Measurements from ENCODE around the gene NUP133. TPM values are rescaled to one million over a fixed set of nuclear protein-coding genes. Genes with fewer than 3 reads are reported as not detected.

Gene NUP133
- total and polyA plus RNA-seq, 2 donors (not counting 1 experiment from before 2014, with no cell fraction given), result 10.5 to 50.5 TPM

- no peak overlapping the region for H3K27ac Mint-ChIP-seq
- ChIA-PET CTCF (interaction anchor here (1.1 kb wide), 1 partner anchor 9 kb away, joined by 4 read pairs; no protein-coding TSS in a partner anchor), POLR2A (no interaction called here)
- H3K27me3 ChIP-seq (replicated peaks in 1 of 4; ENCODE audit: control extremely low read depth in 1 of 4, control insufficient read depth in 3 of 4, insufficient read depth in 4 of 4, low read length in 3 of 4), result no peaks in the 10 kb centered on the region
- no peak overlapping the region for H3K4me3 ChIP-seq (ENCODE audit: control extremely low read depth in 1 of 5, extremely low read depth in 1 of 5, insufficient read depth in 1 of 5, low read depth in 2 of 5, low read length in 4 of 5)
- peaks cover 14 to 67% of the 10 kb centered on the region in 2 experiments for H3K36me3 ChIP-seq (replicated peaks in 1 of 2; ENCODE audit: control extremely low read depth in 1 of 2, control insufficient read depth in 1 of 2, extremely low read depth in 1 of 2, insufficient read depth in 2 of 2, low read length in 1 of 2)
- H2AFZ ChIP-seq (ENCODE audit: insufficient read depth, low read depth, low read length, poor library complexity, severe bottlenecking), result no peak overlapping the region
- intact Hi-C loops (cut with micrococcal nuclease), result no loop called here
- no peak overlapping the region for H3K9ac ChIP-seq (ENCODE audit: low read length)
- no peaks in the 10 kb centered on the region for H4K20me1 ChIP-seq (ENCODE audit: control insufficient read depth, insufficient read depth, low read length, poor library complexity, severe bottlenecking)
- no peaks in the 10 kb centered on the region for H3K79me2 ChIP-seq (ENCODE audit: control insufficient read depth, insufficient read depth, low read length)
- no peaks in the 10 kb centered on the region for H3K4me1 Mint-ChIP-seq
- 100% methylated on average over 2 of the region's 7 CpGs for WGBS (ENCODE audit: insufficient coverage)
- H3K4me3 Mint-ChIP-seq, result no peak overlapping the region
- no peak overlapping the region for H3K27ac ChIP-seq (ENCODE audit: low read length in 2 of 2)
- DNase-seq, result no peak
- H3K4me1 ChIP-seq (ENCODE audit: control insufficient read depth in 2 of 2, insufficient read depth in 2 of 2, low read length in 2 of 2), result no peaks in the 10 kb centered on the region
- ATAC-seq (ENCODE audit: low read depth), result no peak
- H3K9me3 ChIP-seq (ENCODE audit: control extremely low read depth in 1 of 3, control insufficient read depth in 2 of 3, insufficient read depth in 1 of 3, low read length in 2 of 3), result no peaks in the 10 kb centered on the region
- H3K9me3 Mint-ChIP-seq (ENCODE audit: insufficient read depth), result no peaks in the 10 kb centered on the region
- TF ChIP-seq CTCF (IDR thresholded peaks at IDR 0.05), result no peak
- no peak for TF ChIP-seq EZH2 (IDR thresholded peaks at IDR 0.05; ENCODE audit: borderline replicate concordance, insufficient read depth, low read depth, low read length, poor library complexity, severe bottlenecking)
- H3K27me3 Mint-ChIP-seq, result no peaks in the 10 kb centered on the region
- H3K4me2 ChIP-seq (replicated peaks; ENCODE audit: low read depth, low read length, poor library complexity, severe bottlenecking), result no peak overlapping the region
Observed at GRCh38 chr1:229461032-229461668, 47.0 kb downstream of the NUP133 start.

- no peaks in the 10 kb centered on the region for H3K27me3 Mint-ChIP-seq
- Histone ChIP-seq H3K4me1 (ENCODE audit: control insufficient read depth in 2 of 2, insufficient read depth in 2 of 2, low read length in 2 of 2) (no peaks in the 10 kb centered on the region), H3K4me3 (ENCODE audit: control extremely low read depth in 1 of 5, extremely low read depth in 1 of 5, insufficient read depth in 1 of 5, low read depth in 2 of 5, low read length in 4 of 5) (no peak overlapping the region), H3K4me2 (replicated peaks; ENCODE audit: low read depth, low read length, poor library complexity, severe bottlenecking) (no peak overlapping the region), H3K27ac (ENCODE audit: low read length in 2 of 2) (no peak overlapping the region), H3K27me3 (replicated peaks in 1 of 4; ENCODE audit: control extremely low read depth in 1 of 4, control insufficient read depth in 3 of 4, insufficient read depth in 4 of 4, low read length in 3 of 4) (no peaks in the 10 kb centered on the region), H2AFZ (ENCODE audit: insufficient read depth, low read depth, low read length, poor library complexity, severe bottlenecking) (no peak overlapping the region), H3K79me2 (ENCODE audit: control insufficient read depth, insufficient read depth, low read length) (no peaks in the 10 kb centered on the region), H3K9me3 (ENCODE audit: control extremely low read depth in 1 of 3, control insufficient read depth in 2 of 3, insufficient read depth in 1 of 3, low read length in 2 of 3) (no peaks in the 10 kb centered on the region), H3K36me3 (replicated peaks in 1 of 2; ENCODE audit: control extremely low read depth in 1 of 2, control insufficient read depth in 1 of 2, extremely low read depth in 1 of 2, insufficient read depth in 2 of 2, low read length in 1 of 2) (peaks cover 15 to 56% of the 10 kb centered on the region in 2 experiments), H3K9ac (ENCODE audit: low read length) (no peak overlapping the region), H4K20me1 (ENCODE audit: control insufficient read depth, insufficient read depth, low read length, poor library complexity, severe bottlenecking) (no peaks in the 10 kb centered on the region)
- DNase-seq (no peak), ATAC-seq (ENCODE audit: low read depth) (no peak)
- H3K9me3 Mint-ChIP-seq (ENCODE audit: insufficient read depth), result no peaks in the 10 kb centered on the region
- no peaks in the 10 kb centered on the region for H3K4me1 Mint-ChIP-seq
- no peak overlapping the region for H3K27ac Mint-ChIP-seq
- ChIA-PET POLR2A (no interaction called here), CTCF (interaction anchor here (1.6 kb wide), 1 partner anchor 8 kb away, joined by 3 read pairs; no protein-coding TSS in a partner anchor)
- 100% methylated on average over 1 of the region's 3 CpGs for WGBS (ENCODE audit: insufficient coverage)
- no peak overlapping the region for H3K4me3 Mint-ChIP-seq
- TF ChIP-seq CTCF (IDR thresholded peaks at IDR 0.05) (no peak), EZH2 (IDR thresholded peaks at IDR 0.05; ENCODE audit: borderline replicate concordance, insufficient read depth, low read depth, low read length, poor library complexity, severe bottlenecking) (no peak)
- intact Hi-C loops (cut with micrococcal nuclease), result no loop called here
Observed at GRCh38 chr1:229459815-229460214, 48.3 kb downstream of the NUP133 start.
